HG03442 (cell line): ENCODE results near the gene GPR31.
"Not testable (repeated sequence)": the region's sequence is repeated elsewhere in the genome, so short reads cannot be mapped to it uniquely, and the experiment has no call there.

Source experiments
- ATAC-seq: cut with Tn5 transposase; IDR thresholded peaks from one replicate; pipeline ENCODE4 v1.9.1; 2021; ENCODE audit warnings: mild to moderate bottlenecking, moderate library complexity; ENCODE audit not compliant: unreplicated experiment

The GPR31 gene

DNA sequence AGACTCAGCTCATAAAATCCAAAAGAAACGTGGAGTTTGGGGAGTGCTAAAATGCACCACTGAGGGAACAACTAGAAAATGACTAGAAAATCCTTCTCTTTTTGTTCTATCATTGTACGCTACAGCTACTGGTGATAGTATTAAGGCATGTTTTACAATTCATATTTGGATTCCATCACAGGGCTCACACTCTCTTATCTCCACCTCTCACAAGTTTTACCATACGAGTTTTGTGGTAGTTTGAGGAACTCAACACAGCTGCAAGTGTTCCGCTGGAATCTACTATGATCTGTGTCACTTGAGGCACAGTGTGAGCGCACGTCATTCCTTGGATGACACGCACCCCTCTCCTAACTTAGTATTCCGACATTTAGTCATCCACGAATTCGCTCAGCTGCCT lies 9.9 kb upstream of the GPR31 start:
- not testable (repeated sequence) for ATAC-seq

DNA sequence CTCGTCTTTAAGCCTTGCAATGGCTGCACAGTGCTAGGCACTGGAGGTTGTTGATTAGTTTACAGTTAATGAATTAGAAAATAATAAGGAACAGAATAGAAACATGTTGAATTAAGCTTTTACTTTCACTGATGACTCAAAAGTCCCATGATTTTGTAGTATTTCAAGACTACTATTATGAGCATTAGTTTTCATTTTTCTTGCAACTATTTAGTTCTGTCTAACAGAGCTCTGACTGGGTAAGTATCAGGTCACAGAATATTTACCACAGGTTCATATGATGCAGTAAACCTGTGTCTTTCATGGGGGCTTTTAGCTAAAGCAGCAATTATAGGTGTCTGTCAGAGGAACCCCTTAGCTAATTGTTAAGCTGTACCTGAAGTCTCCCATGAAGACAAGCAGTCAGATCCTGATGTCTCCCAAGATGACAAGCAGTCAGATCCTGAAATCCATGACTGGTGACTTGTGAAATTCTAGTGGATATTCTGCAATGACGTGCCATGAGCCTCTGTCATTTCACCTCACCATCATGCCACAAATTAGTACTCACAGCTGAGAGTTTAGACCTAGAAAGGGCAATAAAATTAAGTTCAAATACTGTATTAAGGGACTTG lies 8.2 kb upstream of the GPR31 start:
- ATAC-seq, result no peak

DNA sequence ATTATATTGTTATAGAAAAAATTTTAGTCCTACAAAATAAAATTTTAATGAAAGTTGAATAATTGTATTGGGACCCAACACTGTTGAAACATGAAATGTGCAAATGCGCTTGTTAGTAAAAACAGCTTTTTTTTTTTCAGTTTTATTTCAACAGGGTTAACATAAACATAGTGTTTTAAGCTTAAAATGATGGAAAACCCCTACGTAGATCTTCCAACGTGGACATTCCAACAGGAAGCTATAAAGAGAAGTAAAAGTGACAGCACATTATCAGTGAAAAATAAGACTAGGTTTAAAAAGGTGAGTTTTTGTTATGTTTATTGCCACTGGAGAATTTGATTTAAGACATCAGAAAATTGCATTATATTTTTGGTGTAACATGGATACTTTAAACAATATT lies 6.5 kb upstream of the GPR31 start:
- ATAC-seq, result no peak

DNA sequence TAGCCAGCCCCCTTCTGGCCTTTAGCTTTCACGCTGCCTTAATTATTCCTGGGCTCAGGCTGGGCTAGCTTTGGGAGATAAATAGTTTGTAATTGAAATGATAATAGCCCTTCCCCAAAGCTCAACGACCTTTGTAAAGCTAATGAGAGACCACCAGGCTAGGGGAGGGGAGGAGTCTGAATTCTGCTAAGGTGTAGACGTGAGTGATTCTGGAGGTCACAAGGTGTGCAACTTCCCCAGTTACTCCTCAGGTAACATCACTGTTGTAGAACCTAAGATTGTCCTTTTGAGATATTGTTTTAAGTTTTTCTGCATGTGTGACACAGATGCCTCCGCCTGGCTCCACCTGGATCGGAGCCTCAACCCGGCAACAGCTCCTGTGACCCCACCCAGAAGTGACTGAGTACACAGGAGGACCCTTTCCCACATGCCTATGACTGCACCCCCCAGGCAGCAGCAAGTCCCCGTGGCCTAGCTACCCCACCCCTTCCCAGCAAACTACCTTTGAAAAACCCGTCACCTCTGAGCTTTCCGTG lies 5.8 kb upstream of the GPR31 start:
- no peak for ATAC-seq

- ATAC-seq, result no peak
These were observed 4.8 kb upstream of the GPR31 start for GRCh38 chr6:167162591-167162990.

DNA sequence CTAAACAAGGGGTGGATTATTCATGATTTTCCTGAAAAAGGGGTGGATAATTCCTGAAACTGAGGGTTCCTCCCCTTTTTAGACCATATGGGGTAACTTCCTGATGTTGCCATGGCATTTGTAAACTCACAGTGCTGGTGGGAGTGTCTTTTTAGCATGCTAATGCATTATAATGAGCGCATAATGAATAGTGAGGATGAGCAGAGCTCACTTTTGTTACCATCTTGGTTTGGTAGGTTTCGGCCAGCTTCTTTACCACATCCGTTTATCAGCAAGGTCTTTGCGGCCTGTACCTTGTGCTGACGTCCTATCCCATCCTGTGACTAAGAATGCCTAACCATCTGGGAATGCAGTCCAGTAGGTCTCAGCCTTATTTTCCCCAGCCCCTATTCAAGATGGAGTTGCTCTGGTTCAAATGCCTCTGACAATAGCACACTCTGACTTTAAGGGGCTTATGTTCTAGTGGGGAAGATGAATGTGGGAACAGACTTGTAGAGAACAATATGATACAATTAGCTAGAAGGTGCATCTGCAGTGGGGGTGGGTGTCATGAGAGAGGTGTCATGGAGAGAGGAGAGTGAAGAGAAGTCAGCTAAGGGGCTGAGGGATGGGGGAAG lies 4.2 kb upstream of the GPR31 start:
- no peak for ATAC-seq

- no peak for ATAC-seq
These were observed 366 bp downstream of the GPR31 start for GRCh38 chr6:167157414-167157813.

- ATAC-seq, result no peak
These were observed 2.9 kb downstream of the GPR31 start for GRCh38 chr6:167154895-167155294.

- no peak for ATAC-seq
These were observed 3.5 kb downstream of the GPR31 start for GRCh38 chr6:167154291-167154690.

GRCh38 chr6:167153521-167153959 lies 4.2 kb downstream of the GPR31 start:
- ATAC-seq, result peak; percentile 55

DNA sequence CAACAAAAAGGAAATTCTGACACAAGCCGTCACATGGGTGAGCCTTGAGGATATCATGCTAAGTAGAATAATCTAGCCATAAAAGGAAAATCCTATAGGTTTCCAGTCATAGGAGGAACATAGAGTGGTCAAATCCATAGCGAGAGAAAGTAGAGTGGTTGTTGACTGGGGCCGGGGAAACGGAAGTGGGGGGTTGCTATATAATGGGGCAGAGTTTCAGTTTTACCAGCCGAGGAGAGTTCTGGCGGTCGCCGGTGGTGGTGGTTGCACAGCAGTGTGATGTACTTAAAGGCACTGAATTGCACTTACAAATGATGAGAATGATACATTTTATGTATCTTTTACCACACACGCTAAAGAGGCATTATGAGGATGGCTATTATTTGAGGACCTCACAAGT lies 4.9 kb downstream of the GPR31 start:
- peak; percentile 46 for ATAC-seq

GRCh38 chr6:167151648-167152047 lies 6.1 kb downstream of the GPR31 start:
- no peak for ATAC-seq

DNA sequence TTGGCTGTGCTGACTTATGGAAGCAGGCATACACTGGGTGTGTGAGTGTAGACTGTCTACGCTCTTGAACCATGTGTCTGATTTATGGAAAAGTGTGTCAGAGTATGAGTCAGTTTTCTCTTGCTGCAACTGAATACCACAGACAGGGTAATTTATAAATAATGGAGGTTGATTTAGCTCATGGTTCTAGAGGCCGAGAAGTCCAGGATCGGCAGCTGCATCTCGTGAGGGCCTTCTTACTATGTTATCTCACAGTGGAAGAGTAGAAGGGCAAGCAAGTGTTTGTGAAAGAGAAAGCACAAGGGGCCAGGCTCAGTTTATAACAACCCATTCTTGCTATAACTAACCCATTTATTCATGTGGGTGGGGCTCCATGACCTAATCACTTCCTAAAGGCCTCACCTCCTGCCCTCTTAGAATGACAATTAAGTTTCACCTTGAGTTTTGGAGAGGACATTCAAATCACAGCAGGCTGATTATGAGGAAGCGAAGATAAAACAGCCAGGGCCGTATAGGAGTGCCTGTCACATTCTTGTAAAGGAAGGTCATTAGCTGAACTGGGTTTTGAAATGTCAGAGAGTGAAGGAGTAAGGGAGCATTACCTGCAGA lies 6.7 kb downstream of the GPR31 start:
- ATAC-seq, result peak; percentile 54

GRCh38 chr6:167148997-167149396 lies 8.8 kb downstream of the GPR31 start:
- ATAC-seq, result no peak

- ATAC-seq, result no peak
These were observed 9.8 kb downstream of the GPR31 start for GRCh38 chr6:167148021-167148420.

- ATAC-seq, result no peak
These were observed 10.8 kb downstream of the GPR31 start for GRCh38 chr6:167146977-167147376.

- ATAC-seq, result no peak
These were observed 11.6 kb downstream of the GPR31 start for GRCh38 chr6:167146135-167146534.

DNA sequence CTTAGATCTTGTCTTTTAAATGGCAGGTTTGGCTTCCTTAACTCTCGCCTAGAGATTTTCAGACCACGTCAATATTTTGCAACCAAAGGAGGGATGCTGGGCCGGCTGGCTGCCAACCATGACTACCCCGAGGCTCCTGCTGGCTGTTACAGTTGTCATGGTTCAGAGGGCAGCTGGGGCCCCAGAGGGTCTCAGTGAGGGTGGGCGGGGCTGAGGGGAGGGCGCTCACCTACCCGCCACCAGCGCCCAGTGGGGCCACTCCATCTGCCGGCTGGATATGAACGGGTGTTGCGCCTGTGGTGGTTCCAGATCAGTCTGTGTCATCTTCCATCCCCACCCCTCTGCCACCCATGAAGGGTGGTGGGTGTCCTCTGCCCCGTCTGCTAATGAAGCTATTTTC lies 12.3 kb downstream of the GPR31 start:
- no peak for ATAC-seq

GRCh38 chr6:167143041-167143440 lies 14.7 kb downstream of the GPR31 start:
- no peak for ATAC-seq

DNA sequence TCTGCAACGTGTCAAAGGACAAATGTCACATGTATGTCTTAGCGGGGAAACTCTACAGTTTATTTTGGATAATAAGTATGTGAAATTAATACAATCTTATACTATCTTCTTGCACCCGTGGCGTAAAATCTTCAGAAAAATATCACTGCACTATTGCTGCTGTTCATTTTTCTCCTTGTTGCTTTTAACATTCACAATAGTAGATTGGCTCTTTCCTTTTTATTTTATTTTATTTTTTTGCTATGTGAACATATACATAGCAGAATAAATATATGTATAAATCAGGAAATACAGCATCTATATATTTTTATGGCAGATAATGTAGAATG lies 15.4 kb downstream of the GPR31 start:
- ATAC-seq, result no peak

GRCh38 chr6:167141667-167142432 lies 15.9 kb downstream of the GPR31 start:
- peak; percentile 63 for ATAC-seq
